Colonic mucosa (tissue), 4 donors: Measurements from ENCODE around the gene COX4I2. TPM values are rescaled to one million over a fixed set of nuclear protein-coding genes. Genes with fewer than 3 reads are reported as not detected.

Experiments
- DNase-seq: peaks from one replicate; pipeline ENCODE4 v3.0.0-alpha.2; 2020
- H3K27ac ChIP-seq: fragments of 200-600 bp; one replicate; pipeline ENCODE4 v1.8.0; 2021
- H3K27me3 ChIP-seq: fragments of 200-600 bp; one replicate; pipeline ENCODE4 v1.8.0; 2021
- H3K36me3 ChIP-seq: fragments of 200-600 bp; one replicate; pipeline ENCODE4 v1.8.0; 2021
- H3K4me1 ChIP-seq: fragments of 200-600 bp; one replicate; pipeline ENCODE4 v1.8.0; 2021; ENCODE audit warnings: mild to moderate bottlenecking
- H3K4me3 ChIP-seq: fragments of 200-600 bp; one replicate; pipeline ENCODE4 v1.8.0; 2021
- H3K9ac ChIP-seq, 2 donors: one replicate each; pipeline ENCODE4 v1.7.0; 2013; ENCODE audit warnings: control low read depth in 2 of 2, low read depth in 2 of 2, low read length in 2 of 2
- H3K9me3 ChIP-seq: fragments of 200-600 bp; one replicate; pipeline ENCODE4 v1.8.0; 2021
- CTCF ChIP-seq: fragments of 200-600 bp; IDR thresholded peaks from one replicate; pipeline ENCODE4 v1.8.0; 2022; ENCODE audit warnings: antibody characterized with exemption, mild to moderate bottlenecking
- intact Hi-C: fragments of 100-400 bp; cut with DNase I; formaldehyde crosslinking; loops from one replicate; pipeline ENCODE4 v1.14.1; 2022
- microRNA-seq: library from miRNA; unstranded; fragments of <30 nt; microRNA quantifications from one replicate; pipeline ENCODE4, GENCODE V29; 2019
- total RNA-seq, 2 donors: library from RNA; stranded (reverse); fragmentation: NEBNext Ultra II Directional in 1 of 2; extraction: Animal tissue kit (Norgen Biotek cat#: 25700) in 1 of 2; gene quantifications; one replicate each; pipeline ENCODE4 v1.2.1, GENCODE V29; 2021
- donor health status: healthy.
- donor health status: DM: no; HTN: no; CAD: no.
- donor health status: DM: no; HTN: no; CAD: no.

COX4I2 gene
- total RNA-seq, 2 donors from 2014 or later, result 0.52 TPM; not detected in 1

GRCh38 chr20:31693402-31693801 is 55.7 kb downstream of the COX4I2 start:
- H3K4me3 ChIP-seq, result no peak overlapping the region
- no peak for TF ChIP-seq CTCF
- no peaks in the 10 kb centered on the region for H3K27me3 ChIP-seq
- no peaks in the 10 kb centered on the region for H3K36me3 ChIP-seq
- H3K9ac ChIP-seq, result no peak overlapping the region
- H3K27ac ChIP-seq, result no peak overlapping the region
- H3K9me3 ChIP-seq, result no peaks in the 10 kb centered on the region
- DNase-seq, result no peak
- intact Hi-C loops, result no loop called here
- H3K4me1 ChIP-seq, result no peaks in the 10 kb centered on the region

GRCh38 chr20:31693987-31694661 is 56.4 kb downstream of the COX4I2 start:
- TF ChIP-seq CTCF, result no peak

More at GRCh38 chr20:31693987-31694661, 56.4 kb downstream of the COX4I2 start:
- peaks cover 2% of the 10 kb centered on the region for H3K4me1 ChIP-seq
- H3K27ac ChIP-seq, result peak overlapping the region; percentile 14
- no peak overlapping the region for H3K9ac ChIP-seq
- no peaks in the 10 kb centered on the region for H3K36me3 ChIP-seq
- no peak for DNase-seq
- no peaks in the 10 kb centered on the region for H3K27me3 ChIP-seq
- no peaks in the 10 kb centered on the region for H3K9me3 ChIP-seq
- intact Hi-C loops, result no loop called here
- no peak overlapping the region for H3K4me3 ChIP-seq

Small RNA genes within 50 kb of the gene (microRNA-seq; reads per million reads assigned to microRNA genes)
- not detected for gene MIR3193

Other genes with a start within 250 kb of the COX4I2 start
- not detected for gene DEFB119, start 247.3 kb upstream of the COX4I2 start, total RNA-seq
- not detected for gene DEFB121, start 231.7 kb upstream of the COX4I2 start, total RNA-seq
- gene DEFB123, start 197.3 kb upstream of the COX4I2 start, total RNA-seq, result not detected
- gene DEFB124, start 162.8 kb upstream of the COX4I2 start, total RNA-seq, result not detected
- under 1 TPM; 0.32 to 0.44 TPM for gene REM1, start 162.6 kb upstream of the COX4I2 start, total RNA-seq
- gene HM13, start 123.5 kb upstream of the COX4I2 start, total RNA-seq, result 100 to 1,000 TPM; 107 to 179 TPM
- 100 to 1,000 TPM; 134 to 179 TPM for gene ID1, start 32.6 kb upstream of the COX4I2 start, total RNA-seq
- gene BCL2L1, start 85.0 kb downstream of the COX4I2 start, total RNA-seq, result 10 to 100 TPM; 55.9 to 59.4 TPM
- 10 to 100 TPM; 21.8 to 74.5 TPM for gene TPX2, start 101.4 kb downstream of the COX4I2 start, total RNA-seq
- under 1 TPM; 0.11 to 0.20 TPM for gene MYLK2, start 181.4 kb downstream of the COX4I2 start, total RNA-seq
- gene FOXS1, start 207.7 kb downstream of the COX4I2 start, total RNA-seq, result under 1 TPM; 0.20 to 0.48 TPM
- under 1 TPM; 0.59 to 0.74 TPM for gene DUSP15, start 232.6 kb downstream of the COX4I2 start, total RNA-seq
- gene TTLL9, start 232.7 kb downstream of the COX4I2 start, total RNA-seq, result not detected